PC-3 (cell line): ENCODE measurements around the gene NEK4.

Experiments
- EZH2 ChIP-seq: fragments of 300-600 bp; sonication (generic); IDR thresholded peaks from one replicate; pipeline ENCODE4 v1.6.1; 2017; ENCODE audit warnings: antibody characterized with exemption, mild to moderate bottlenecking, low read length; ENCODE audit not compliant: unreplicated experiment
- TF ChIP-seq, protein P1 (sequence below): fragments of 300-600 bp; sonication (generic); conservative IDR thresholded peaks from 2 replicates; pipeline ENCODE4 v1.5.1; 2017; ENCODE audit warnings: antibody characterized with exemption, low read depth, mild to moderate bottlenecking, low read length

- TF ChIP-seq, protein P1, sequence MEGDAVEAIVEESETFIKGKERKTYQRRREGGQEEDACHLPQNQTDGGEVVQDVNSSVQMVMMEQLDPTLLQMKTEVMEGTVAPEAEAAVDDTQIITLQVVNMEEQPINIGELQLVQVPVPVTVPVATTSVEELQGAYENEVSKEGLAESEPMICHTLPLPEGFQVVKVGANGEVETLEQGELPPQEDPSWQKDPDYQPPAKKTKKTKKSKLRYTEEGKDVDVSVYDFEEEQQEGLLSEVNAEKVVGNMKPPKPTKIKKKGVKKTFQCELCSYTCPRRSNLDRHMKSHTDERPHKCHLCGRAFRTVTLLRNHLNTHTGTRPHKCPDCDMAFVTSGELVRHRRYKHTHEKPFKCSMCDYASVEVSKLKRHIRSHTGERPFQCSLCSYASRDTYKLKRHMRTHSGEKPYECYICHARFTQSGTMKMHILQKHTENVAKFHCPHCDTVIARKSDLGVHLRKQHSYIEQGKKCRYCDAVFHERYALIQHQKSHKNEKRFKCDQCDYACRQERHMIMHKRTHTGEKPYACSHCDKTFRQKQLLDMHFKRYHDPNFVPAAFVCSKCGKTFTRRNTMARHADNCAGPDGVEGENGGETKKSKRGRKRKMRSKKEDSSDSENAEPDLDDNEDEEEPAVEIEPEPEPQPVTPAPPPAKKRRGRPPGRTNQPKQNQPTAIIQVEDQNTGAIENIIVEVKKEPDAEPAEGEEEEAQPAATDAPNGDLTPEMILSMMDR: no peak
- TF ChIP-seq EZH2: no peak
Observed at GRCh38 chr3:52754373-52754772, 16.4 kb downstream of the NEK4 start.
